AG10803 (cell line): ENCODE measurements around the gene FRMD4A.

Experiments used
- DNase-seq: peaks from one replicate; pipeline ENCODE4 v3.0.0; 2010; ENCODE audit warnings: low read depth
- H3K4me3 ChIP-seq: 2 replicates; pipeline ENCODE4 v1.5.1; 2011; ENCODE audit warnings: mild to moderate bottlenecking, low read length, control low read depth
- TF ChIP-seq, protein P1 (sequence below): conservative IDR thresholded peaks from 2 replicates; pipeline ENCODE4 v1.5.1; 2011; ENCODE audit warnings: mild to moderate bottlenecking, low read length, control low read depth, inconsistent platforms

Gene FRMD4A

DNA sequence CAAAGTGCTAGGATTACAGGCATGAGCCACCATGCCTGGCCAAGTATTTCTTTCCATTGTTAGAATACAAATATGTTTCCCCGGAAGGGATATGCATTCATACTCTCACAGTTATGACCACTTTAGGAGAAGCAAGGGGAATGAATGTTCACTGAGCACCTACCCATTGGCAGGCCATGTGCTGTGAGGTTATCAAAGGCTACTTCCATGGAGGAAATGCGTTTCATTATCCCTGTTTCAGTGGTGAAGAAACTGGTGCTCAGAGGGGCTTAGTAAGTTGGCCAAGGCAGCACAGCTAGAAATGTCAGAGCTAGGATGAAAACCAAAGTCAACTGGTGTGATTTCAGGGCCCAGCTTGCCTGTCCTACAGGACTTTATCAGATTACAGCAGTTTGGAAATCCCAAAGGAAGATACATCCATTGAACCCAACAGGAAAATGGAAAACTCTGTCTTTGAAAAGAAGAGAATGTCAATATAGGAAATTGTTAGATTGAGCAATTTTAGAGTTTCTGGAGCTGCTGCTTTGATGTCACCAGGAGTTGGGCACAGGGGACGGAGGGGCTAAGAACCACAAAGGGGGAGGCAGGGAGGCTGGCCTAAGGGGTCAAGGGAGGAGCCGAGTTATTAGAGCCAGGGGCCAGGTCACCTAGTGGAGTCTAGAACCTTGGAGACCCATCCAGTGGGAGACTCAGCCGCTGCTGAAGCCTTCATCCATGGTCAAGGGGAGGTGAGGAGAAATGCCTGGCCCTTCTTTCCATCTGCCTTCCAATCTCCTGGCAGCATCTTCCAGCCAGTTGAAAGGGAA lies 319.8 kb downstream of the FRMD4A start:
- DNase-seq = no peak
- H3K4me3 ChIP-seq = no peak overlapping the region
- TF ChIP-seq, protein P1, sequence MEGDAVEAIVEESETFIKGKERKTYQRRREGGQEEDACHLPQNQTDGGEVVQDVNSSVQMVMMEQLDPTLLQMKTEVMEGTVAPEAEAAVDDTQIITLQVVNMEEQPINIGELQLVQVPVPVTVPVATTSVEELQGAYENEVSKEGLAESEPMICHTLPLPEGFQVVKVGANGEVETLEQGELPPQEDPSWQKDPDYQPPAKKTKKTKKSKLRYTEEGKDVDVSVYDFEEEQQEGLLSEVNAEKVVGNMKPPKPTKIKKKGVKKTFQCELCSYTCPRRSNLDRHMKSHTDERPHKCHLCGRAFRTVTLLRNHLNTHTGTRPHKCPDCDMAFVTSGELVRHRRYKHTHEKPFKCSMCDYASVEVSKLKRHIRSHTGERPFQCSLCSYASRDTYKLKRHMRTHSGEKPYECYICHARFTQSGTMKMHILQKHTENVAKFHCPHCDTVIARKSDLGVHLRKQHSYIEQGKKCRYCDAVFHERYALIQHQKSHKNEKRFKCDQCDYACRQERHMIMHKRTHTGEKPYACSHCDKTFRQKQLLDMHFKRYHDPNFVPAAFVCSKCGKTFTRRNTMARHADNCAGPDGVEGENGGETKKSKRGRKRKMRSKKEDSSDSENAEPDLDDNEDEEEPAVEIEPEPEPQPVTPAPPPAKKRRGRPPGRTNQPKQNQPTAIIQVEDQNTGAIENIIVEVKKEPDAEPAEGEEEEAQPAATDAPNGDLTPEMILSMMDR = no peak

DNA sequence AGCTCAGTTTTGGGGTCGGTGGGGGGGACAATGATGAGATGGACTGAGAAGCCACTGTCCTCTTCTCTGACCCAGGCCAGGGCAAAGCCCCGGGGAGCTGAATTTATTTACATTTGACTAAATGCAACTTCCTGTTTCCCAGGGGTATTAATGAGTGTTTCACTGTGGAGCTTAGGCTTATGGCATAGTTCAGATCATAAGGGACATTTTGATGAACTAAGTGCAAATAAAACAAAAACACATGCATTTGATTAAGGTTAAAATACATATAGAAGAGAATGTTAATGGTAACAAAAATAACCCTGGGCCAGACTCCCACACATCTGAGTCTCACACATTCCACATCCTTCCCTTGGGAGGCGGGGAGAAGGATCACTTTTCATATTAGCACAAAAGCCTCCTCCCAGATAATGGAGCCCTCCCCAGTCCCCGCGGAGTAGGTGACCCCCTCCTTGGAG lies 320.6 kb downstream of the FRMD4A start:
- DNase-seq = peak; percentile 77
- H3K4me3 ChIP-seq = peak overlapping the region; percentile 57
- TF ChIP-seq, protein P1 = no peak

DNA sequence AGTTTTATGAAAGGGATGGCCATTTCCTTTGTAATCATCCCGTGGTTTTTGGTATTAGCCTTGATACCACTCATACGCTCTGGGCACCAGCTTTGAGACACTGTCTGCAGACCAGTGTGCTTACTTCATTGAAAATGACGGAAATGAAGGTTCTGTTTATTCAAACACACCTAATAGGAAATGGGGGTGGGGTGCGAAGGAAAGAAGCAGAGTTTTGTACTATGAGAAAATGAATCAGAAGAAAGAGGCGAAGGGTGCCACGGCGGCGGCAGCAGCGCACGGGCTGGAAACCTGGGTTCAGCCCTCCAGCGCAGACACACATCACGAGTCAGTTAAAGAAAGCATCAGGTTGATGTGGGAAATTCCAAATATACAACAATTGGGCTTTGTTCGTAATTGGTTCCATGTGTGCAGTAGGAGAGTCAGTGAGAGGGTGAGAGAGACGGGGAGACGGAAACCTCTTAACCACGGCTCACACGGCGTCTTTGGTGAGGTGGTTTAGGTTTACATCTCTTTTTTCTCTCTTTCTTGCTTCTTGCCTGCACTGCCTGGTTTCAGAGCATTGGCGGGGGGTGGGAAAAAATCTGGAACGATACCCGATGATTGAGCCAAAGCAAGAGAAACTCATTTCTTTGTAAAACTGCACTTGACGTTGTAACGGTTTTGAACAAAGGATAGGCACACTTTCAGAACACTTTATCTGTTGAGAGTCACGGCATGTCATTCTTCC lies 321.2 kb downstream of the FRMD4A start:
- peak overlapping the region; percentile 57 for H3K4me3 ChIP-seq
- DNase-seq = peak; percentile 88
- TF ChIP-seq, protein P1 = 0 out of 2 replicates have a peak, but pooled peaks have one; percentile 2

DNA sequence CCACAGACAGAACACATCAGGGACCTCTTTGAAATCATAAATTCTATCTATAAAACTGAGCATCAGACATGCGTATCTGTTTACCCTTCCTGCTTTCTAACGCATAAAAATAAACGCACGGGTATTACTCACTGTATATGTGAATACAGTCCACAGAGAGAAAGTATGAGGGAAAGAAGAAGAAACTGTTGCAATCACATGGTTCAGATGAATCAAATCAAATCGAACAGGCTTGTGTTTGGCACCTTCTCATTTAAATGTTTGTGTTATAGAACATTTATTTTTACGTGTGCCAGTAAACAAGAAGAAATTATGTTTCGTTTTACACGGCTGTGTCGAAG lies 322.0 kb downstream of the FRMD4A start:
- TF ChIP-seq, protein P1 = no peak
- peak; percentile 37 for DNase-seq
- peak overlapping the region; percentile 57 for H3K4me3 ChIP-seq

DNA sequence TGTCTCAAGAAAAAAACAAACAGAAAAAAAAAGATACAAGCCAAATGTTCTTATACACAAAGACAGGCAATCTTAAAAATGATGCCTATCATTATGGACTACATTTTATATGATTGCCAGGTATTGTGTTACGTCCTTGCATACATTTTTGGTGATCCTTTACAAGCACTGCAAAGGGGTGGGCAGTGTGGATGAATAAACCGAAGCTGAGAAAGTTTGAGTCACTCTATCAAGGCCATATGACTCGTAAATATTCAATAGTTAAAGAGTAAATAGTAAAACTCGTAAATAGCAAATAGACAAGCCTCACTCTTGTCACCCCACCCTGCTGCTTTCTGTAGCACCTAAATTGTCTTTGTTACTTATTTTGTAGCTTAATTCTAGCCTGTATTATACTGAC lies 326.2 kb downstream of the FRMD4A start:
- TF ChIP-seq, protein P1 = no peak
- no peak for DNase-seq
- H3K4me3 ChIP-seq = no peak overlapping the region

DNA sequence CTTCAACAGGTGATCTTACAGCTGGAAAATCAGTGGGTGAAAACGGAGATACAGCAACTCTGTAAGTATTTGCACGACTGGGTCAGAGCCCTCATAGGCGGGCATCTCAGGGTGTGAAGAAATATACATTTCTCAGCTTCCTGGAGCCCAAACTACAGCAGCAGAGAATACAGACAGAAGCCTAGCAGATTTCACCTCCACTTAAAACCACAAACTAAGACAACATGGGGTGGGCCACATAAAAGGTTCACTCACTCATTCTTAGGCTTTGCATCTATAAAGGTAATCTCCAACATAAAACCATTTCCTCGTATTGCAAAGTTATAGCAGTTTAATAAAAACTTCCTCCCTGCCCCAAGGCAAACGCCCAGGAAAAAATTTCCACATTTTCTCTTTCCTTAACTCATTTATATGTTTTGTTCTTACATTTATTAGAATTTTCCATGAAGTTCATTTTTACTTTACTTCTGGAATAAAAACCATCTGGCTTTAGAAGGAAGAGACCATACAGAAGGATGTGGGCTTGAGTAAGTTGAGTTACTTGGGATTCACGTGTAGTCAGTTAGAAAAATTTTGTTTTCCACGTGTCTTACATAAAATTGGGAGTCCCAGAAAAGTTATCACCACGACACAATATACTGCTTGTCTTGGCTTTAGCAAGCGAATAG lies 327.1 kb downstream of the FRMD4A start:
- H3K4me3 ChIP-seq = no peak overlapping the region
- no peak for DNase-seq
- TF ChIP-seq, protein P1 = no peak
